Measurements from ENCODE around the gene PKNOX2.

DNA sequence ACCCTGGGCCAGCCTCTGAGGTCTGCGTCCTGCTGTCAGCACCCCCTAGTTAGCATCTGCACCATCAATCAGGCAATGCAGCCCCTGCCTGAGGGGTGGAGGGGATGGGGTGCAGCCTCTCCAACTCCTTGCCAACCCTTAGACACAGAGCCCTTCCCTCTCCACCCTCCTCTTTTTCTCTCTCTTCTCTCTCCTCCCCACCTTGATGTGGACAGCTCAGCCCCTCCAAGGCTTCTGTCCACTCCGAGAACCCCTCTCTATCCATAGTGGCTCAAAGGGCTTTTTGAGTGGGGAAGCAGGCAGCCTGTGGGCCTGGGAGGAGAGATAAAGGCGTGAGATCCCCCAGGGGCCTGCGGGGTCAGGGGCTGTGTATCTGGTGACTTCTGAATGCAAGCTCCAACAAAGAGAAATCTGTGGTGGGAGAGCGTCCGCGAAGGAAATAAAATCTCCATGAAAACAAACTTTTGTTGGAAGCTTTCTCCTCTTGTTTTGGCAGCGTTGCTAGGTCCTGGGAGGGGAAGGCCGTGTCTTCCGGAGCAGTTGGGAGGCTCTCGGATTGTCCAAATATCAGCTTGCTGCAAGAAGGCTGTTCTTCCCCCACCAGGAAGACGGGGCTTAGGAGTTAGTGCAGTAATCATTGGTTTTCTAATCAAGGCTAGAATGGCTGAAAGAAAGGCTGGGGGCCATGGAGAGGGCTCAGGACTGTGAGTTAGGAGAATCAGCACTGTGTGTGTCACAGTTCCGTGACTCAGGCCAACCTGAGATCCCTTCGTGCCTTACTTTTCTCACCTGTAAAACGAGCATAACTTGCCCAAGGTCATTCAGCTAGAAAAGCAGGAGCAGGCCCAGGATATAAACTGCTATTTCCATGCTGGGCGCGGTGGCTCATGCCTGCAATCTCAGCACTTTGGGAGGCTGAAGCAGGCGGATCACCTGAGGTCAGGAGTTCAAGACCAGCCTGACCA lies 50.3 kb downstream of the PKNOX2 start:
- TF ChIP-seq, protein P1, sequence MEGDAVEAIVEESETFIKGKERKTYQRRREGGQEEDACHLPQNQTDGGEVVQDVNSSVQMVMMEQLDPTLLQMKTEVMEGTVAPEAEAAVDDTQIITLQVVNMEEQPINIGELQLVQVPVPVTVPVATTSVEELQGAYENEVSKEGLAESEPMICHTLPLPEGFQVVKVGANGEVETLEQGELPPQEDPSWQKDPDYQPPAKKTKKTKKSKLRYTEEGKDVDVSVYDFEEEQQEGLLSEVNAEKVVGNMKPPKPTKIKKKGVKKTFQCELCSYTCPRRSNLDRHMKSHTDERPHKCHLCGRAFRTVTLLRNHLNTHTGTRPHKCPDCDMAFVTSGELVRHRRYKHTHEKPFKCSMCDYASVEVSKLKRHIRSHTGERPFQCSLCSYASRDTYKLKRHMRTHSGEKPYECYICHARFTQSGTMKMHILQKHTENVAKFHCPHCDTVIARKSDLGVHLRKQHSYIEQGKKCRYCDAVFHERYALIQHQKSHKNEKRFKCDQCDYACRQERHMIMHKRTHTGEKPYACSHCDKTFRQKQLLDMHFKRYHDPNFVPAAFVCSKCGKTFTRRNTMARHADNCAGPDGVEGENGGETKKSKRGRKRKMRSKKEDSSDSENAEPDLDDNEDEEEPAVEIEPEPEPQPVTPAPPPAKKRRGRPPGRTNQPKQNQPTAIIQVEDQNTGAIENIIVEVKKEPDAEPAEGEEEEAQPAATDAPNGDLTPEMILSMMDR (IDR thresholded peaks at IDR 0.05; ENCODE audit: low read depth, low read length, poor library complexity, severe bottlenecking): no peak
- no peak for TF ChIP-seq EZH2phosphoT487 (IDR thresholded peaks at IDR 0.05; ENCODE audit: borderline replicate concordance, low read length)

Measured in DOHH2 (cell line).